GM11168 (cell line): ENCODE data around the gene CRTC1.

Source experiments
- in situ Hi-C: fragments of 300-500 bp; cut with MboI; formaldehyde crosslinking; loops from one replicate; pipeline ENCODE4 v1.12.0; 2022; ENCODE audit warnings: low sequenced_read_pairs; ENCODE audit not compliant: unreplicated experiment

The CRTC1 gene

DNA sequence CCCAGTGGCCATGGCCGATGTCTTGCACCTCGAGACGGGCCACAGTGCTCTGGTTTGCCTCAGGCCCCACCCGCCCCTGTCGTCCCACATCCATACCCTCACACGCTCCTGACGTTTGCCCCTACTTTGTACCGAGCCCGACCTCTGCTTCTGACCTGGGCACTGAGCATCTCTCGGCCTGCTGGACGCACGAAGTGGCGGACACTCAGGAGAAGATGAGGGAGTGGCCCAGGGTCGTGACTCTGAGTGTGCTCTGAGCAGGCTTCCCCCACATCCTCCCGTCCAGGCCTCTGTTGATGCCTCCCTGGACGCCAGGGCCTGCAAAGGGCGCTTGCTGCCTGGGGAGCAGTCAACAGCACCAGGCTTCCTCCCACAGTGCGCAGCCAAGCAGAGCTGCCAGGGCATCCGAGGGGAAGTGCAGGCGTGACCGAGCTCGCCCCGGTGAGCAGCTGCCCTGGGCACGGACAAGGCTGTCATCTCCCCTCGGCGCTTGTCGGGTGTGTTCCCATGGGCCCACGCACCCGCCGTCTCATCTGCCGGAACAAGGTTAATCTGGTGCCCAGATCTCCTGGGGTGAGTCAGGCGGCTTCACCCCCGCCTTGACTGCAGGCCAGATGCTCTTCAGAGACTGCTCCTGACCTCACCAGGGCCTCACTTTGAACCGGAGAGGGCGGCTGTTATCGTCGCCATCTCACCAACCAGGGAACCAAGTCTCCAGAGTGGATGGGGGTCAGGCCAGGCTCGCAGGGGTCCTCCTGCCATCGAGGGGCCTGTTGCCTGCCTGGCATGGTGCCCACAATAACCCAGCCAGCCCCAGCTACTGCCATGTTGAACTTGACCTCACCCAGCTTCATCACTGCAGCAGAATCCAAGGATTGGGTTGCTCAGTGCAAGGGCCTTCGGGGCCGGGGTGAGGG, 80.5 kb downstream of the CRTC1 start:
- in situ Hi-C loops = no loop called here

DNA sequence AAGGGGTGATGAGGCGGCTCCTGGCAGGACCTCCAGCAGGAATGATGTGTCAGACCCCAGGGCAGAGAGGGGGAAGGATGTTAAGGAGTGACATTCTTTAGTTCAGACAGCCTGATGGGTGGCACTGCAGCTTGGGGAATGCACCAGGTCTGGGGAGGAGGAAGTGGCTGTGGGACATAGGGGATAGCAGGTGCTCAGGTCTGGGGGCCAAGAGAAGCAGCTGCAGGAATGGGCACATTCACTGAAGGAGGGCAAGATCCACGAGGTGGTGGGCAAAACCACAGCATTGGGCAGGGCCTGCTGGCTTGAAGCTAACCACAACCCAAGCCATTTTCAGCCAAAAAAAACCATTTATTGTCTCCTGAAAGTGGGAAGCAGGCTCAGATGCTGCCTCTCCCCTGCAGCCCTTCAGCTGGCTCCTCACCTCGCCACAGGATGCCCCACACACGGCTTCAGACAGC, 81.1 kb downstream of the CRTC1 start:
- in situ Hi-C loops = no loop called here

- in situ Hi-C loops = no loop called here
Observed at GRCh38 chr19:18765224-18765623, 81.7 kb downstream of the CRTC1 start.

GRCh38 chr19:18768046-18768771, 84.7 kb downstream of the CRTC1 start:
- in situ Hi-C loops = no loop called here

DNA sequence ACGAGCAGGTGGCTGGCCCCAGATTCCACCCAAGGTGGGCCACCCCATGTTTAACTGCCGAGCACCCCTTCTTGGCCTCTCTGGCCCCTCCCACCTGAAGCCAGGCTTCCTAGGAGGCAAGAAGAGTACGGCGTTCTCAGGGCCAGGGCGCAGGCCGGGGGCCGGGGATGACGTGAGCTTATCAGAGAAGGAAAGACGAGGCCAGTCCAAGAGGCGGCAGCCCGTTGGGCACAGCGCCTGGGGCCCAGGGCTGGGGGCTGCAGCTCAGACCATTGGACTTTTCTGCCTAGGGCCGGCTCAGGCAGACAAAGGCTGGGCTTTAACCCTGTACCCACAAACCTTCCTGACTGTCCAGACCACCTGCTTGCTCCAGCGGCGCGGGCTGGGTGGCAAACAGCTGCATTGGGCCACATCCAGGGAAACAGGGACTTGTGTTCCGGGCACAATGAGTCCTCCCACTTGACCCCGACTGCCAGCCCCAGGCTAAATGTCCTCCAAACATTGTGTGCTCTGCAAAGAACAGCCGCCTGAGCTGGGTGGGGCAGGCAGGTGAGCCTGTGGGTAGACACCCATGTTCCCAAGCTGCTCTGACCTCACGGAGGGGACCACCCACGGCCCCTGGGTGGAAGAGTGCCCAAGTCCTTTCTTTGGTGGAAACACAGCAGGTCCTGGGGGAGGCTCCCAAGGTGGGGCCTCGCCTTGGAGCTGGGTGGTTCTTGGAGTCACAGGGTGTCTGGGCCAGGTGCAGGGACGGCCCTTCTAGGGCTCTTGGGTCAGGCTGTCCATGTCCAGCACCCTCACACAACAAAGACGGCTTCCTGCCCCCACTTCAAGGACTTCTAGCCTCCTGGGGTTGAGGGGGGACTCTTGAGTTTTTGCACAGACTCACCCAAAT, 85.8 kb downstream of the CRTC1 start:
- in situ Hi-C loops = no loop called here

GRCh38 chr19:18769989-18770528, 86.6 kb downstream of the CRTC1 start:
- in situ Hi-C loops = no loop called here

GRCh38 chr19:18770663-18771327, 87.3 kb downstream of the CRTC1 start:
- in situ Hi-C loops = no loop called here

- in situ Hi-C loops = no loop called here
Observed at GRCh38 chr19:18771328-18772242, 88.1 kb downstream of the CRTC1 start.

GRCh38 chr19:18772620-18773587, 89.4 kb downstream of the CRTC1 start:
- in situ Hi-C loops = no loop called here

- in situ Hi-C loops = no loop called here
Observed at GRCh38 chr19:18773682-18774081, 90.2 kb downstream of the CRTC1 start.

GRCh38 chr19:18774107-18774506, 90.6 kb downstream of the CRTC1 start:
- in situ Hi-C loops = no loop called here

DNA sequence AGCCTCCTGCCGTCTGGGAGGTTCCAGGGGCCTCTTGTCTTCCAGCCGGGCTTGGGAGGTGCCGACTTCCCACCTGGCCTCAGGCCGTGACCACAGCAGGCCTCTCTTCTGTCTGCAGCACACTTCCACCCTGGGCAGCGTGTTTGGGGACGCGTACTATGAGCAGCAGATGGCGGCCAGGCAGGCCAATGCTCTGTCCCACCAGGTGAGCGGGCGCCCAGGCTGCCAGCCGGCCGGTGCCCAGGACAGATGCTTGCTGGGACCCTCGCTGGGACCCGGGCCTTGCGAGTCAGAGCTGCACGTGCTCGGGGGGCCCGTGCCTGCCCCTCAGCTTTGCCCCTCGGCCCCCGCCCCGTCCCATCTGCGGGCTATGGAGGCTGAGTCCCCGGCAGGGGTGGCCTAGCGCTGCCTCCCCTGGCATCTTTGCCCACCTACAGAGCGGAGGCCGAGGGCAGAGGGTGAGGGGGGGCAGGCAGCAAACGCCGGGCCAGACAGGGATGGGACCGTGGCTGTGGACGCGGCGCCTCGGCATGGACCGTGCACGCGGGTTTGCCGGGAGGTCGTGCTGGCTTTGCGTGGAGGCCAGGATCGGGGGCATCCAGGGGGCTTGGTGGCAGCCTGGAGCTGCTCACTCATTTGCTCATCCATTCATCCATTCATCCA, 91.4 kb downstream of the CRTC1 start:
- in situ Hi-C loops = no loop called here

DNA sequence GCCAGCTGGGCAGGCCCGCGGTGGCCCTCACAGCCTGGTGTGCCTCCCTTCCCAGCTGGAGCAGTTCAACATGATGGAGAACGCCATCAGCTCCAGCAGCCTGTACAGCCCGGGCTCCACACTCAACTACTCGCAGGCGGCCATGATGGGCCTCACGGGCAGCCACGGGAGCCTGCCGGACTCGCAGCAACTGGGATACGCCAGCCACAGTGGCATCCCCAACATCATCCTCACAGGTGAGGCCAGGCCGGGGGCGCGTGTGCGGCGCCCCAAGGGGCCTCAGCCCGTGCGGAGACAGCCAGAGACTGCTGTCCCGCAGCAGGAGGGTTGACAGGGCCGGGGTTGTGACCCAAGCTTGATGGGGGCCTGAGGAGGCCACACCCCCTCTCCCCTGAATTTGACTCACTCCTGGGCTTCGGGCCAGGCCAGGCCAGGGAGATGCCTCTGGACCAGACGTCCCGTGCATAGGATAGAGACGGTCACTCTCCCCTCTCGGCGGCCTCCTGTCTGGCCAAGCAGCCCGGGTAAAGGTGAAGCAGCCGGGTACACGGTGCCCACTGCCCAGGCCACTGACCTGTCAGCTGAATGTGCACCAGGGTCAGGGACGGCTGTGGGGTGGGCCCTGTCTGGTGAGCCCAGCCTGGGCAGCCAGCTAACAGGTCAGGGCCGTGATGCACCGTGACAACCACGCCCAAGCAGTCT, 92.3 kb downstream of the CRTC1 start:
- in situ Hi-C loops = no loop called here

DNA sequence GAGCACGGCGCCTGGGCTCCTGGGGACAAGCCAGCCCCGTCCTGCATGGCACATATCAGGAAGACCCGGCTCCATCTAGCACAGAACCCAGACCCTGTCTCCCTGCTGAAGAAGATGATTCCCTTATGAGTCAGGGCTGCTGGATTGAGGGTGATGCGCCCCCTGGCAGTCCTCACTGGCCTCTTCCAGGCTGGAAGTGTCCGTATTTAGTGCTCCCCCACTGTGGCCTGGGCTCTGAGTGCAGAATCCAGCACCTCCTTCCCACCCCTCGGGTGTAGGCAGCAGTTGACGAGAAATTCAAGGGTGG, 92.8 kb downstream of the CRTC1 start:
- in situ Hi-C loops = no loop called here

- in situ Hi-C loops = no loop called here
Observed at GRCh38 chr19:18776736-18777135, 93.3 kb downstream of the CRTC1 start.

DNA sequence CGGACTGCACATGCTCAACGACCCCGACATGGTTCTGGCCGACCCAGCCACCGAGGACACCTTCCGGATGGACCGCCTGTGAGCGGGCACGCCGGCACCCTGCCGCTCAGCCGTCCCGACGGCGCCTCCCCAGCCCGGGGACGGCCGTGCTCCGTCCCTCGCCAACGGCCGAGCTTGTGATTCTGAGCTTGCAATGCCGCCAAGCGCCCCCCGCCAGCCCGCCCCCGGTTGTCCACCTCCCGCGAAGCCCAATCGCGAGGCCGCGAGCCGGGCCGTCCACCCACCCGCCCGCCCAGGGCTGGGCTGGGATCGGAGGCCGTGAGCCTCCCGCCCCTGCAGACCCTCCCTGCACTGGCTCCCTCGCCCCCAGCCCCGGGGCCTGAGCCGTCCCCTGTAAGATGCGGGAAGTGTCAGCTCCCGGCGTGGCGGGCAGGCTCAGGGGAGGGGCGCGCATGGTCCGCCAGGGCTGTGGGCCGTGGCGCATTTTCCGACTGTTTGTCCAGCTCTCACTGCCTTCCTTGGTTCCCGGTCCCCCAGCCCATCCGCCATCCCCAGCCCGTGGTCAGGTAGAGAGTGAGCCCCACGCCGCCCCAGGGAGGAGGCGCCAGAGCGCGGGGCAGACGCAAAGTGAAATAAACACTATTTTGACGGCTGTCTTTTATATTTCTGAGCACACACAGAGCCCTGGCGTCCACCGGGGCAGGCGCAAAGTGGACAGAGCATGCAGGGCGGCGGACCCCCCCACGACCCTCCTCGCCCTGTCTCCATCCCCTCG, 94.0 kb downstream of the CRTC1 start:
- in situ Hi-C loops = no loop called here
